ENCODE results near the gene MARVELD3. TPM values are rescaled to one million over a fixed set of nuclear protein-coding genes. Genes with fewer than 3 reads are reported as not detected.

MARVELD3 gene
- total RNA-seq, 1 donor from 2014 or later, result 0.24 TPM

DNA sequence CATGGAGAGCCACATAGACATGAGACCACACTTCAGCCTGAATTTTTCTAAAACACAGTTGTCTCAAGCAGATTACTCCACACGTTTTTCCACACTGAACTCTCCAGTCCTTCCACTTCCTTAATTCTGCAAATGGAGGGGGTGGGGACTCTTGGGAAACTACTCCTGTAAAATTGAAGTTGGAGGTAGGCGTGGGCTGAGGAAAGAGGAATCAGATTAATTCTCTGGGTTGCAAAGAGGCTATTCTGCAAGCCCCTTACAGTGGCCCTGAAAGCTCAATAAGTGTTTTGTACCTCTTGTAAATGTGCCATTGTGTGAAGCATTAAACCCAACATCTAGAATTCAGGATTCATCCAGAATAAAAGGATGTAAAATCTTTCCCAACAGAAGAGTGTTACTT is 9.6 kb downstream of the MARVELD3 start:
- DNase-seq (ENCODE audit: extremely low spot score, unreplicated experiment), result no peak
- peaks cover 21% of the 10 kb centered on the region for H3K4me1 Mint-ChIP-seq (ENCODE audit: unreplicated experiment)
- peaks cover 5% of the 10 kb centered on the region for H3K36me3 Mint-ChIP-seq (ENCODE audit: unreplicated experiment)
- no peaks in the 10 kb centered on the region for H3K27me3 Mint-ChIP-seq (ENCODE audit: unreplicated experiment)
- TF ChIP-seq, protein P1, sequence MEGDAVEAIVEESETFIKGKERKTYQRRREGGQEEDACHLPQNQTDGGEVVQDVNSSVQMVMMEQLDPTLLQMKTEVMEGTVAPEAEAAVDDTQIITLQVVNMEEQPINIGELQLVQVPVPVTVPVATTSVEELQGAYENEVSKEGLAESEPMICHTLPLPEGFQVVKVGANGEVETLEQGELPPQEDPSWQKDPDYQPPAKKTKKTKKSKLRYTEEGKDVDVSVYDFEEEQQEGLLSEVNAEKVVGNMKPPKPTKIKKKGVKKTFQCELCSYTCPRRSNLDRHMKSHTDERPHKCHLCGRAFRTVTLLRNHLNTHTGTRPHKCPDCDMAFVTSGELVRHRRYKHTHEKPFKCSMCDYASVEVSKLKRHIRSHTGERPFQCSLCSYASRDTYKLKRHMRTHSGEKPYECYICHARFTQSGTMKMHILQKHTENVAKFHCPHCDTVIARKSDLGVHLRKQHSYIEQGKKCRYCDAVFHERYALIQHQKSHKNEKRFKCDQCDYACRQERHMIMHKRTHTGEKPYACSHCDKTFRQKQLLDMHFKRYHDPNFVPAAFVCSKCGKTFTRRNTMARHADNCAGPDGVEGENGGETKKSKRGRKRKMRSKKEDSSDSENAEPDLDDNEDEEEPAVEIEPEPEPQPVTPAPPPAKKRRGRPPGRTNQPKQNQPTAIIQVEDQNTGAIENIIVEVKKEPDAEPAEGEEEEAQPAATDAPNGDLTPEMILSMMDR (IDR thresholded peaks at IDR 0.05), result no peak
- H3K27ac Mint-ChIP-seq (ENCODE audit: unreplicated experiment), result no peak overlapping the region
- no peaks in the 10 kb centered on the region for H3K9me3 Mint-ChIP-seq (ENCODE audit: unreplicated experiment)
- H3K4me3 Mint-ChIP-seq (ENCODE audit: unreplicated experiment), result no peak overlapping the region

DNA sequence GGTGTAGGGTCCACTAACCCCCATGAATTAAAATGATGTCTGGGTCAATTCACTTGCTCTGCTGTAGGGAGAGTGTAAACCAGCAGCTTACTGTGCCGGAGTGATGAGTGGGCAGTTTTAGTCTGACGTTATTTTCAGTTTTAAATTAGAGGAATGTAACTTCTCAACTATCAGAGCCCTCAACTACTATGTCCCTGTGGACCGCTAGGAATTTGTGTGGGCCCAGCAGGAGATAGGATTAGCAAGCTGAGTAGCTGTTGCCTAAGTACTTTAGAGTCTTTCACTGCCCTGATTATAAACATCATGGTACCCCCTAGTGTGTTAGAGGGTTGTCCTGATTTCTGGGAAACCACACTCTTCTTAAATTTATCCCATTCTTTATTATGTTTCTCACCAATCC is 11.4 kb downstream of the MARVELD3 start:
- no peaks in the 10 kb centered on the region for H3K27me3 Mint-ChIP-seq (ENCODE audit: unreplicated experiment)
- H3K36me3 Mint-ChIP-seq (ENCODE audit: unreplicated experiment), result peaks cover 6% of the 10 kb centered on the region
- no peaks in the 10 kb centered on the region for H3K9me3 Mint-ChIP-seq (ENCODE audit: unreplicated experiment)
- peak overlapping the region; percentile 81 for H3K27ac Mint-ChIP-seq (ENCODE audit: unreplicated experiment)
- no peak overlapping the region for H3K4me3 Mint-ChIP-seq (ENCODE audit: unreplicated experiment)
- TF ChIP-seq, protein P1 (IDR thresholded peaks at IDR 0.05), result no peak
- peaks cover 21% of the 10 kb centered on the region for H3K4me1 Mint-ChIP-seq (ENCODE audit: unreplicated experiment)
- DNase-seq (ENCODE audit: extremely low spot score, unreplicated experiment), result no peak

DNA sequence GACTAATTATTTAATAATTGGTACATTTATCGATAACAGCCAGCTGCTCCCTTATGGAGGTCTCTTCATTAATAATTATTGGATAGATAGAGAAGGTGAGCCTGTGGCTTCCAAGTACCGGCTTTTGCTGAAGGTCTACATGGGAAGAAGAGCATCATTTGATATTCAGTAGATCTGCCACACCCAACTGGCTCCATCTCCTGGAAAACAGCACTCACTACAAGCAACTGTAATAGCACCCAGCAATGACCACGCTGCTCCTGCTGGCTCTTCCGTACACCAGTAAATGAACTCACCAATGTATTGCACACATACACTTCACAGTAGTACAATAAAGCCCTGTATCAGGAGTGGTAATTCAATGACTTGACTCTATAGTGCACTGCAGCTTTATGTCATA is 19.5 kb downstream of the MARVELD3 start:
- Mint-ChIP-seq H3K27ac (ENCODE audit: unreplicated experiment) (no peak overlapping the region), H3K9me3 (ENCODE audit: unreplicated experiment) (no peaks in the 10 kb centered on the region), H3K36me3 (ENCODE audit: unreplicated experiment) (peaks cover 23% of the 10 kb centered on the region), H3K4me1 (ENCODE audit: unreplicated experiment) (no peaks in the 10 kb centered on the region), H3K4me3 (ENCODE audit: unreplicated experiment) (no peak overlapping the region), H3K27me3 (ENCODE audit: unreplicated experiment) (no peaks in the 10 kb centered on the region)
- DNase-seq (ENCODE audit: extremely low spot score, unreplicated experiment), result no peak
- TF ChIP-seq, protein P1 (IDR thresholded peaks at IDR 0.05), result peak; percentile 53

DNA sequence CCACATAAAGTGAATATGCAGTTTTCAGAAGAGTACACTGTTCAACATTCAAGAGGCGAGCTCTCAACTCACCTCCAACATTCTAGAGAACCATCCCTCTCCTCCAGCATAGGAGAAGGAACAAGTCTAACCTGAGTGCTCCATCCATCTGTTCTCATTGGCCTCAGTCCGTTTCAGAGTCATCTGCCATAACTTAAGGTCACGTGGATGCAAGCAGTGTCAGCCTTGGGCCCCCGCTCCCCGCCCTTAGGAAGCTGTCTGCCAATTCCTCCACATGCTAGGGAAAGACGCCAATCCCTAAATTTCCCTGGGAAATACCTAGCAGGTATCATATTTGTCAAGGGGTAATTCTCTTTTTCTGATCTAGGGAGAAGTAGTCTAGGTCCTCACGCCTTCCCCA is 21.4 kb downstream of the MARVELD3 start:
- no peak overlapping the region for H3K27ac Mint-ChIP-seq (ENCODE audit: unreplicated experiment)
- H3K27me3 Mint-ChIP-seq (ENCODE audit: unreplicated experiment), result no peaks in the 10 kb centered on the region
- DNase-seq (ENCODE audit: extremely low spot score, unreplicated experiment), result no peak
- H3K4me3 Mint-ChIP-seq (ENCODE audit: unreplicated experiment), result no peak overlapping the region
- TF ChIP-seq, protein P1 (IDR thresholded peaks at IDR 0.05), result no peak
- peaks cover 31% of the 10 kb centered on the region for H3K36me3 Mint-ChIP-seq (ENCODE audit: unreplicated experiment)
- no peaks in the 10 kb centered on the region for H3K4me1 Mint-ChIP-seq (ENCODE audit: unreplicated experiment)
- H3K9me3 Mint-ChIP-seq (ENCODE audit: unreplicated experiment), result no peaks in the 10 kb centered on the region

DNA sequence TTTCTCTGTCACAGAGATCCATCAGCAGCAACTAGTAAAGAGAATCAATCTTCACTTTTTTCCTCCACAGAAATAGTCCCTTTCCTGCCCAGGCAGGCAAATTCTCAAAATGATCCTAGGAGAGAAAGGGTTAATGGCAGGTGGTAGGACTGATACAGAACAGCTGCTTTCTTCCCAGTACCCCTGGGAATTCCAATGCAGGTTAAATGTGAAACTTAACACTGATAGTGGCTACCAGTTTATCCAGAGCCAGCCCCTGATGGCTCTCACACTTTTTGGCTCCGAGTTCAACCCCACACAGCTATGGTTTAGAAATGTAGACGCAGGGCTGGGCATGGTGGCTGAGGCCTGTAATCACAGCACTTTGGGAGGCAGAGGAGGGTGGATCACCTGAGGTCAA is 22.2 kb downstream of the MARVELD3 start:
- DNase-seq (ENCODE audit: extremely low spot score, unreplicated experiment), result no peak
- H3K36me3 Mint-ChIP-seq (ENCODE audit: unreplicated experiment), result peaks cover 39% of the 10 kb centered on the region
- TF ChIP-seq, protein P1 (IDR thresholded peaks at IDR 0.05), result no peak
- no peak overlapping the region for H3K4me3 Mint-ChIP-seq (ENCODE audit: unreplicated experiment)
- H3K4me1 Mint-ChIP-seq (ENCODE audit: unreplicated experiment), result no peaks in the 10 kb centered on the region
- H3K9me3 Mint-ChIP-seq (ENCODE audit: unreplicated experiment), result no peaks in the 10 kb centered on the region
- H3K27ac Mint-ChIP-seq (ENCODE audit: unreplicated experiment), result no peak overlapping the region
- no peaks in the 10 kb centered on the region for H3K27me3 Mint-ChIP-seq (ENCODE audit: unreplicated experiment)

Measured in osteocyte (in vitro differentiated cells).